AG10803 (cell line): ENCODE results near the gene PPIL6.

ENCODE experiments used
- DNase-seq: peaks from one replicate; pipeline ENCODE4 v3.0.0; 2010; ENCODE audit warnings: low read depth
- H3K4me3 ChIP-seq: 2 replicates; pipeline ENCODE4 v1.5.1; 2011; ENCODE audit warnings: mild to moderate bottlenecking, low read length, control low read depth
- TF ChIP-seq, protein P1 (sequence below): conservative IDR thresholded peaks from 2 replicates; pipeline ENCODE4 v1.5.1; 2011; ENCODE audit warnings: mild to moderate bottlenecking, low read length, control low read depth, inconsistent platforms

The PPIL6 gene

GRCh38 chr6:109447878-109448555 lies 7.6 kb upstream of the PPIL6 start:
- H3K4me3 ChIP-seq, result no peak overlapping the region
- DNase-seq, result no peak
- TF ChIP-seq, protein P1, sequence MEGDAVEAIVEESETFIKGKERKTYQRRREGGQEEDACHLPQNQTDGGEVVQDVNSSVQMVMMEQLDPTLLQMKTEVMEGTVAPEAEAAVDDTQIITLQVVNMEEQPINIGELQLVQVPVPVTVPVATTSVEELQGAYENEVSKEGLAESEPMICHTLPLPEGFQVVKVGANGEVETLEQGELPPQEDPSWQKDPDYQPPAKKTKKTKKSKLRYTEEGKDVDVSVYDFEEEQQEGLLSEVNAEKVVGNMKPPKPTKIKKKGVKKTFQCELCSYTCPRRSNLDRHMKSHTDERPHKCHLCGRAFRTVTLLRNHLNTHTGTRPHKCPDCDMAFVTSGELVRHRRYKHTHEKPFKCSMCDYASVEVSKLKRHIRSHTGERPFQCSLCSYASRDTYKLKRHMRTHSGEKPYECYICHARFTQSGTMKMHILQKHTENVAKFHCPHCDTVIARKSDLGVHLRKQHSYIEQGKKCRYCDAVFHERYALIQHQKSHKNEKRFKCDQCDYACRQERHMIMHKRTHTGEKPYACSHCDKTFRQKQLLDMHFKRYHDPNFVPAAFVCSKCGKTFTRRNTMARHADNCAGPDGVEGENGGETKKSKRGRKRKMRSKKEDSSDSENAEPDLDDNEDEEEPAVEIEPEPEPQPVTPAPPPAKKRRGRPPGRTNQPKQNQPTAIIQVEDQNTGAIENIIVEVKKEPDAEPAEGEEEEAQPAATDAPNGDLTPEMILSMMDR, result no peak

DNA sequence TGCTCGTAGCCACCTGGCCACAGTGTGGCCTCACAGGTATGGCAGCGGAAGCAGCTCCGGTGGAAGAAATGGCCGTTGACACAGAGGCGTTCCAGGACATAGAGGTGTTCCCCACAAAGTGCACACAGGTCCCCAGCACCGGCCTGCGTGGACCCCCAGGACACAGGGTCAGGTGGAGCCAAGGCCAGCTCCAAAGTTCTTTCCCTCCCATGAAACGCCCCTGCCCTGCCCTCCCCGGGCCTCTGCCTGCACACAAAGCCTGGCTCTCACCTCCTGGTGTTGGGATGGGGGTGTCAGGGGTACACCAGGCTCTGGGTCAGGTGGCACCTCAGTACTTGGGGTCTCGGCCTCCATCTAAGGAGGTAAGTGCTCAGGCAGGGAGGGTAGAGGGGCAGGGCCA lies 6.7 kb upstream of the PPIL6 start:
- no peak overlapping the region for H3K4me3 ChIP-seq
- TF ChIP-seq, protein P1, result no peak
- DNase-seq, result no peak

DNA sequence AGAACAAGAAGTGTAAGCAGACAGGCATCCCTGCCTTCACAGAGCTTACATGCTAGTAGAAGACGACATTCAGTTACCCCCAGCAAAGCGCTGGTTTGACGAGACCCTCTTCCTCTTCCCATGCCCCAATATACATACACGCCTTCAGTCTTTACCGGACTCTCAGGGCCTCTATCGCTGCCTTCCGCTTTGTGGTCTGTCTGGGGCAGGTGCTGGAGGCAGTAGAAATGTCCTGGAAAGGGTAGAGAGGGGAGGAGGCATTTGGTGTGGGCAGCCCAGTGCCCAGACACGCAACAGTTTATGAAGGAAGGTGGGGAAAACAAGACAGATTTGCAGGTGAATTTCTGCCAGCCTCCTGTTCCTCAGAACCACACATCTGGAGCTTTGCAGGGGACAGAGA lies 6.1 kb upstream of the PPIL6 start:
- TF ChIP-seq, protein P1, result no peak
- DNase-seq, result no peak
- H3K4me3 ChIP-seq, result no peak overlapping the region

GRCh38 chr6:109446072-109446471 lies 5.6 kb upstream of the PPIL6 start:
- no peak overlapping the region for H3K4me3 ChIP-seq
- DNase-seq, result no peak
- TF ChIP-seq, protein P1, result no peak

- no peak for DNase-seq
- H3K4me3 ChIP-seq, result no peak overlapping the region
- TF ChIP-seq, protein P1, result no peak
Observed at GRCh38 chr6:109445382-109445781, 5.0 kb upstream of the PPIL6 start.

DNA sequence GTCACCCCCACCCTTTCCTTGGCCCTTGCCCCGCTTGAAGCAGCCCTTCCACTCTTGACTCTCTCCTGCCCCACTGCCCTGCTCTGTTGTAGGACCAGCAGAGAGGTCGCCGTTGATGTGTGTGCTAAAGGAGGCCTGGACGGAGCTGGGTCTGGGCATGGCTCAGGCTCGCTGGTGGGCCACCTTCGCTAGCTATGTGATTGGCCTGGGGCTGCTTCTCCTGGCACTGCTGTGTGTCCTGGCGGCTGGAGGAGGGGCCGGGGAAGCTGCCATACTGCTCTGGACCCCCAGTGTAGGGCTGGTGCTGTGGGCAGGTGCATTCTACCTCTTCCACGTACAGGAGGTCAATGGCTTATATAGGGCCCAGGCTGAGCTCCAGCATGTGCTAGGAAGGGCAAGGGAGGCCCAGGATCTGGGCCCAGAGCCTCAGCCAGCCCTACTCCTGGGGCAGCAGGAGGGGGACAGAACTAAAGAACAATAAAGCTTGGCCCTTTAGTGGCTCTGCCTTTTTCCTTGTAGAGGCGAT lies 3.1 kb upstream of the PPIL6 start:
- H3K4me3 ChIP-seq, result no peak overlapping the region
- TF ChIP-seq, protein P1, result no peak
- DNase-seq, result no peak

- TF ChIP-seq, protein P1, result no peak
- DNase-seq, result no peak
- no peak overlapping the region for H3K4me3 ChIP-seq
Observed at GRCh38 chr6:109442393-109442924, 2.0 kb upstream of the PPIL6 start.
